GM21423 (cell line): ENCODE measurements around the gene GOLGA5.
"Not testable (repeated sequence)": the region's sequence is repeated elsewhere in the genome, so short reads cannot be mapped to it uniquely, and the experiment has no call there.

Experiments used
- ATAC-seq: cut with Tn5 transposase; IDR thresholded peaks from one replicate; pipeline ENCODE4 v1.9.1; 2021; ENCODE audit warnings: mild to moderate bottlenecking, moderate library complexity; ENCODE audit not compliant: unreplicated experiment

The GOLGA5 gene, protein sequence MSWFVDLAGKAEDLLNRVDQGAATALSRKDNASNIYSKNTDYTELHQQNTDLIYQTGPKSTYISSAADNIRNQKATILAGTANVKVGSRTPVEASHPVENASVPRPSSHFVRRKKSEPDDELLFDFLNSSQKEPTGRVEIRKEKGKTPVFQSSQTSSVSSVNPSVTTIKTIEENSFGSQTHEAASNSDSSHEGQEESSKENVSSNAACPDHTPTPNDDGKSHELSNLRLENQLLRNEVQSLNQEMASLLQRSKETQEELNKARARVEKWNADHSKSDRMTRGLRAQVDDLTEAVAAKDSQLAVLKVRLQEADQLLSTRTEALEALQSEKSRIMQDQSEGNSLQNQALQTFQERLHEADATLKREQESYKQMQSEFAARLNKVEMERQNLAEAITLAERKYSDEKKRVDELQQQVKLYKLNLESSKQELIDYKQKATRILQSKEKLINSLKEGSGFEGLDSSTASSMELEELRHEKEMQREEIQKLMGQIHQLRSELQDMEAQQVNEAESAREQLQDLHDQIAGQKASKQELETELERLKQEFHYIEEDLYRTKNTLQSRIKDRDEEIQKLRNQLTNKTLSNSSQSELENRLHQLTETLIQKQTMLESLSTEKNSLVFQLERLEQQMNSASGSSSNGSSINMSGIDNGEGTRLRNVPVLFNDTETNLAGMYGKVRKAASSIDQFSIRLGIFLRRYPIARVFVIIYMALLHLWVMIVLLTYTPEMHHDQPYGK

DNA sequence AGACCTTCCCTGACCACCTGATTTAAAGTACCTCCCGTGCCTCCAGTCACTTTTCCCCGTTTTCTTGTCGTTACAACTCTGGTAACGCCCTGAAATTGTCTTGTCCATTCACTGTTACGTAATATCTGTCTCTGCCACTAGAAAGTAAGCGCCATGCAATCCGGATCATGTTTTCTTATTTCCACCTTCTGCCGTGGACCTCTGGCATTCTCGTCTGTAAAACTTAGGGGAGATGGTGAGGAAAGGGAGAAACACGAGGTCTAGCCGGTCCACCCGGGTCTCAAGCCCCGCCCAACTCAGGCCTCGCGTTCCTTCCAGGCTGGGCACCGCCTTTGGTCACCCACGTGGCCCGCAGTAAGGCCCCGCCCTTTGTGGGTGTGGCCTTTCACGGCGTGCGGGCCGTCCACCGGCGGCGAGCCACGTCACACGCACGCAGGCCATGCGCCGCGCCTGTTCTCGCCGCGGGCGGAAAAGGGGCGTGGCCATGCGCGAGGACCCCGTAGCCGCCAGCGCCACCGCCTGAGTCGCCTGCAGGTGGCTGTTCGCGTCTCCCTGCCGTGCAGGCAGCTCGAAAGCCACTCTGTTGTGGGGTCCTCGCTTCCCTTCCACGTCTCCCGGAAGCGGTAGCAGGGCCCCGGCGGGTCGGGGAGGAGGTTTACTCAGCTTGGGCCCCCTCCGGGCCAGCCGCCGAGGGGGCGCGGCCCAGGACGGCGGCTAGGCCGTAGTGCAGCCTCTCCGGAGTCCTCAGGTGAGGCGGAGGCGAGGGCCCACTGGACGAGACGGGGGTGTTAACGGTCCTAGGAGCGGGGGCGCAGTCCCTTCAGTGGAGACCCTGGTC lies at the start of gene GOLGA5:
Gene GOLGA5 (plus strand): TSS at position 597 of the 838 bp plus-strand sequence. CDS start 3,133 bp downstream, outside the sequence.
- ATAC-seq: peak; percentile 97

DNA sequence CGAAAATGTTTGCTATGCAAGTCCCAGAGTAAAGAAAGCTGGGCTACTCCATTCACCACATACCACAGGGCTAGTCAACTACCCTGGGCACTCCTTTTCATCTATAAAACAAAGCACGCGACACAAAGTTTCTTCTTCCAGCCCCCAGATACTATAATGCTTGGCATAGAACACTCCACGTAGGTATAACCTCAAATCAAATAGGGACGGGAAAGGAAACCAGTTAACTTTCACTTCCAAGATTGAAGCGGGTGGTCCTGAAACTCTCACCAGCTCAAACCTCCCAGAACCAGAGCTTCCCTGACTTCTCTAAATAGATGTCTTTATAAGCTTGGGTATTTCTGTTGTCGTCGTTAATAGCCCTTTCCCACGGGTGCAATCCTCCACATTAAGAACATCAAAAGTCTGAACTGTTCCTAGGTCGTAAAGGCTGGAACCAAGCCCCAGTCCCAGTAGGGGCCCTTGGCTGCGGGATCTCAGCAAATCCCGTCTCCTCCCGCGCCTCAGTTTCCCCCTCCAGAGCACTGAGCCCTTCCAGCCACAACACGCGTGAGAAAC lies 46.3 kb upstream of the GOLGA5 start:
- no peak for ATAC-seq

DNA sequence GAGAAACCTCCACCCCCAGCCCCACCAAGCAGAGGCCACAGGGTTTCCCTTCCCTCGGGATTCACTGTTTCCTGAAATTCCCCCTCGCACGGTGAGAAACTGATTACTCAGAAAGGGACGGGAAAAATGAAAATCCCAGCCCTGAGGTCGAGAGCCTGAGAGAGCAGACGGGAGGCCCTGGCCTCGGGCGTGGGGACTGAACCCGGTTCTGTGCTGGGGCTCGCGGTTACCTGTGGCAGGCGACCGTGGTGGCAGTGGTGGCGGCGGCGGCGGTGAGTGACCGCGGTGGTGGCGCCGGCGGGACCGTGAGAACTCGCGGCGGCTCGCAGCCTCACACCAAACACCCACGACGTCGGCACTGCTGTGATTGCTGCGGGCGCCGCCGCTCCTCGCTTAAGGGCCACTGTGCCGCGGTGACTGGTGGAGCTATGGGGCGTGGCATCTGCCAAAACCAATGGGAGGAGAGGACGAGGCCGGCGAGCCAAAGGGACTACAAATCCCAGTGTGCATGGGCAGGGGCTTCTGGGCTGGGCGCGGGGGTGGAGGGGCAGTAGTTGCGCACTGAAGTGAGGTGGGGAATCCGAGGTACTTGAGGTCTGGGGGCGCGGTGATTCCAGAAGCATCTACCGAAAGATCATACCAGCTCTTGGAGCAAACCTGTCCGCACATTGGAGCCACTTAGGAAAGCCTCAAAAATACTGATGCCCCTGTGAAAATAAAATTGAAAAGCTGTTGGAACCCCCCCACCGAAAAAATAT lies 45.7 kb upstream of the GOLGA5 start, which contains the start of gene LGMN:
Gene LGMN (minus strand): TSS at position 369 of the 758 bp plus-strand sequence. CDS start 15,841 bp downstream, outside the sequence.
- ATAC-seq: peak; percentile 73

DNA sequence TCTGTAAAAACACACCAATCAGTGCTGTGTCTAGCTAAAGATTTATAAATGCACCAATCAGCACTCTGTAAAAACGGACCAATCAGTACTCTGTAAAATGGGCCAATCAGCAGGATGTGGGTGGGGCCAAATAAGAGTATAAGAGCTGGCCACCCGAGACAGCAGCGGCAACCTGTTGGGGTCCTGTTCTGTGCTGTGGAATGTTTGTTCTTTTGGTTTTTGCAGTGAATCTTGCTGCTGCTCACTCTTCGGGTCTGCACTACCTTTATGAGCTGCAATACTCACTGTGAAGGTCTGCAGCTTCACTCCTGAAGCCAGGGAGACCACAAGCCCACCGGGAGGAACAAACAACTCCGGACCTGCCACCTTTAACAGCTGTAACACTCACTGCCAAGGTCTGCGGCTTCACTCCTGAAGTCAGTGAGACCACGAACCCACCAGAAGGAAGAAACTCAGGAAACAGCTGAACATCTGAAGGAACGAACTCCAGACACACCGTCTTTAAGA lies 43.8 kb upstream of the GOLGA5 start:
- not testable (repeated sequence) for ATAC-seq

DNA sequence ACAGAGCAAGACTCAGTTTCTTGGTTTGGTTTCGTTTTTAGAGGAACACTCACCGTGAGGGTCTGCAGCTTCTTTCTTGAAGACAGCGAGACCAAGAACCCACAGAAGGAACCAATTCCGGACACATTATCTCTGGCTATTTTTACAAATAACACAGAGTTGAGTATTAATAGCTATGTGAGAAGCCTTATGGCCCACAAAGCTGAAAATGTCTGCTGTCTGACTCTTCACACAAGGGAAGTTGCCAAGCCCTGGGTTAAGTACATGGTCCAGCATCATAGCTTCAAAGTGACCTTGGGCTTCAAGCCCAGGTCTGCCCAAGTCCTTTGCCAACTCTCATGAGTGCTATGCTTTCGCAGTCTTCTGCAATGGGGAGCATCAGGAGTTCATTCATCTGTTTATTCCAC lies 43.1 kb upstream of the GOLGA5 start:
- ATAC-seq: peak; percentile 32

DNA sequence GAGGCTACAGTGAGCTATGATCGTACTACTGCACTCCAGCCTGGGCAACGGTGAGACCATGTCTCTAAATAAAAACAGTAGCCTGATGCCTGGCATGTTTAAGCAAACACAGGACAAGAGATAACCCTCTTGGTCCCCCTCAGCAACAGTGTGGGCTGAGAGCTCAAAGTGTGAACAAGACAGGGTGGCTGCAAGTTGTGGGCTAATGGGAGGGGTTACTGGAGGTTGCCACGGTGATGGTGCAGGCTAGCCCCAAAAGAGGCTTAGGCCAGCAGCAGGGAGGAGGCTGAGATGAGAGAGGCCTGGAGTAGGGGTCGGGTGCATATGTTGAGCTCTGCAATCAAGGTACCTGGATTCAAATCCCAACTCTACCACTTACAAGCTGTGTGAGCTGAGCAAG lies 42.3 kb upstream of the GOLGA5 start:
- no peak for ATAC-seq

DNA sequence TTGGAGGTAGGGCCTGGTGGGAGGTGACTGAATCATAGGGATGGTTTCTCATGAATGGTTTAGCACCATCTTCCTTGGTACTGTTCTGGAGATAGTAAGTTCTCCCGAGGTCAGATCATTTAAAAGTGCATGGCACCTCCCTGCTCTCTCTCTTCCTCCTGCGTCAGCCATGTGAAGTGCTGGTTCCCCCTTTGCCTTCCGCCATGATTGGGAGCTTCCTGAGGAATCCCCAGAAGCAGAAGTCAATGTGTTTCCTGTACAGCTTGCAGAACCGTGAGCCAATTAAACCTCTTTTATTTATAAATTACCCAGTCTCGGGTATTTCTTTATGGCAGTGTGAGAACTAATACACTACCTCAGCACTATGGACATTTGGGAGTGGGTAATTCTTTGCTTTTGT lies 40.9 kb upstream of the GOLGA5 start:
- ATAC-seq: no peak

DNA sequence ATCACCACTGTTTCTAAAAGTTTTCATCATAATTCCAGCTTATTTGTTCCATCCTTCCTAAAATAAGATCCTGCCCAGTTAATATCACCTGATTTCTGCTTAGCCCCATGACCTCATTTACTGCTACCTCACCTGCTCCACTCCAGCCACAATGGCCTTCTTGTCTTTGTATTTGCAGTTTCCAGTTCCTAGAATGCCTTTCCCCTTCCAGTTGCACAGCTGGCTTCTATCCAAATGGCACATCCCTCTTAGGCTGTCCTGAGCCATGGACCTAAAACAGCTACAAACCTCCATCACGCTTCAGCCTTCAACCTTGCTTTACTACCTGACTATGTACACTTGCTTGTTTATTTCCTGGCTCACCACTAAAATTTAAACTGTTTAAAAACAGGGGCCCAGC lies 39.1 kb upstream of the GOLGA5 start:
- ATAC-seq: no peak

DNA sequence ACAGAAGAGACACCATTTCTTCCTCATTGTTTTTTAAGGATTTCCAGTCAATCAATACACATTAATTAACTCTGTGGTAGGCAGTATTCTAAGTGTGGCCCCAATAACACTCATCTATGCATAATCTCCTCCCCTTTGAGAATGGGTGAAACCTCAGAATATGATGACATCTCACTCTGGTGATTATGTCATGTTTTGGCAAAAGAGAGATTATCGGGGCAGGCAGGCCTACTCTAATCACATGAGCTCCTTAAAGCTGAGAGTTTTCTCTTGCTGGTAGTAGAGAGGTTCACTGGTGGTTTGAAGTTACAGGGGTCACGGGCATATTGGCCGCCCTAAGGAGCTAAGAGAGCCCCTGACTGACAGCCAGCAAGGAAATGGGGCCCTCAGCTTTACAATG lies 38.6 kb upstream of the GOLGA5 start:
- no peak for ATAC-seq

DNA sequence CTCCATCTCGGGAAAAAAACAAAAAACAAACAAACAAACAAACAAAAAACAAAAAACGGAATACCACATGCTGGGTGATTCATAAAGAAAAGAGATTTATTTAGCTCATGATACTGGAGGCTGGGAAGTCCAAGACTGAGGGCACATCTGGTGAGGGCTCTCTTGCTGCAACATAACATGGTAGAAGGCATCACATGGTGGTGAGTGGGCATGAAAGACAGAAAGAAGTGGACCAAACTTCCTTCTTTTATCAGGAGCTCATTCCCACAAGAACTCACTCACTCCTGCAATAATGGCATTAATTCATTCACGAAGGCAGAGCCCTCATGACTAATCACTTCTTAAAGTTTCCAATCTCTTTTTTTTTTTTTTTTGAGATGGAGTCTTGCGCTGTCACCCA lies 37.7 kb upstream of the GOLGA5 start:
- ATAC-seq: no peak

DNA sequence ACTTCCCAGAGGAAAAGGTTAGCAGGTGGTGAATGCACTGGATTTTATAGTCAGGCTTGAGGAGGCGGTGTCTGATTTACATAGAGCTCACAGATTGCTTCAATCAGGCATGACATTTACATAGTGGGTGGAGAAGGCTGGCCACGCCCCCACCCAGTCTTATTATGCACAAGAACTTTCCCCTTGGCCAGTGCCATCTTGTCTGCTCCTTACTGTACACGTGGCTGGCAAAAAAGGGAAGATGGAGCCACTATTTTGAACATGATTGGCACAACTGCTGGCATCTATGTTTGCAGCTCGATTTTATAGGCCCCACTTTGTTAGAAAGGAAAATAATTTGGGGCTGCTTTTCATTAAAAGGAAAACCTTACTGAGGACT lies 34.8 kb upstream of the GOLGA5 start:
- no peak for ATAC-seq

DNA sequence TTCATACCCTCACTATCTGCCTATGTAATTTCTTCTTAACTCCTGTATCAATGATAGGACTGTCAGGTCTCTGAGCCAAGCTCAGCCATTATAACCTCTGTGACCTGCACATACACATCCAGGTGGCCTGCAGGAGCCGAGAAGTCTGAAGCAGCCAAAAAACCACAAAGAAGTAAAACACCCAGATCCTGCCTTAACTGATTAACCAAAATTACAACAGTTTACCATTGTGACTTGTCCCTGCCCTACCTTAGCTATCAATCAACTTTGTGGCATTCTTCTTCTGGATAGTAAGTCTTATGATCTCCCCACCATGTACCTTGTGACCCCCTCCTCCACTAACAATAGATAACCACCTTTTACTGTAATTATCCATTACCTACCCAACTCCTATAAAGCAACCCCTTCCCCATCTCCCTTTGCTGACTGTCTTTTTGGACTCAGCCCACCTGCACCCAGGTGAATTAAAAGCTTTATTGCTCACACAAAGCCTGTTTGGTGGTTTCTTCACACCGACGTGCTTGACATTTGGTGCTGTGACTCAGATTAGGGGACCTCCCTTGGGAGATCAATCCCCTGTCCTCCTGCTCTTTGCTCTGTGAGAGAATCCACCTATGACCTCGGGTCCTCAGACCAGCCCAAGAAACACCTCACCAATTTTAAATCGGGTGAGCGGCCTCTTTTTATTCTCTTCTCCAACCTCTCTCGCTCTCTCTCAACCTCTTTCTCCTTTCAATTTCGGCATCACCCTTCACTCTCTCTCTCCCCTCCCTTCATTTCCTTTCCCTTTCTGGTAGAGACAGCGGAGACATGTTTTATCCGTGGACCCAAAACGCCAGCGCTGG lies 34.2 kb upstream of the GOLGA5 start:
- ATAC-seq: no peak

DNA sequence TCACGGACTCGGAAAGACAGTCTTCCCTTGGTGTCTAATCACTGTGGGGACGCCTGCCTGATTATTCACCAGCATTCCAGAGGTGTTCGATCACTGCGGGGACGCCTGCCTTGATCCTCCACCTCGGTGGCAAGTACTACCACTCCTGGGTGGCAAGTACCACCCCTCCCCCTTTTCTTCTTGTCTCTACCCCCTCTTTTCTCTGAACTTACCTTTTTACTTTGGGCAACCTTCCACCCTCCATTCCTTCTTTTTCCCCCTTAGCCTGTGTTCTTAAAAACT lies 33.6 kb upstream of the GOLGA5 start:
- ATAC-seq: no peak

DNA sequence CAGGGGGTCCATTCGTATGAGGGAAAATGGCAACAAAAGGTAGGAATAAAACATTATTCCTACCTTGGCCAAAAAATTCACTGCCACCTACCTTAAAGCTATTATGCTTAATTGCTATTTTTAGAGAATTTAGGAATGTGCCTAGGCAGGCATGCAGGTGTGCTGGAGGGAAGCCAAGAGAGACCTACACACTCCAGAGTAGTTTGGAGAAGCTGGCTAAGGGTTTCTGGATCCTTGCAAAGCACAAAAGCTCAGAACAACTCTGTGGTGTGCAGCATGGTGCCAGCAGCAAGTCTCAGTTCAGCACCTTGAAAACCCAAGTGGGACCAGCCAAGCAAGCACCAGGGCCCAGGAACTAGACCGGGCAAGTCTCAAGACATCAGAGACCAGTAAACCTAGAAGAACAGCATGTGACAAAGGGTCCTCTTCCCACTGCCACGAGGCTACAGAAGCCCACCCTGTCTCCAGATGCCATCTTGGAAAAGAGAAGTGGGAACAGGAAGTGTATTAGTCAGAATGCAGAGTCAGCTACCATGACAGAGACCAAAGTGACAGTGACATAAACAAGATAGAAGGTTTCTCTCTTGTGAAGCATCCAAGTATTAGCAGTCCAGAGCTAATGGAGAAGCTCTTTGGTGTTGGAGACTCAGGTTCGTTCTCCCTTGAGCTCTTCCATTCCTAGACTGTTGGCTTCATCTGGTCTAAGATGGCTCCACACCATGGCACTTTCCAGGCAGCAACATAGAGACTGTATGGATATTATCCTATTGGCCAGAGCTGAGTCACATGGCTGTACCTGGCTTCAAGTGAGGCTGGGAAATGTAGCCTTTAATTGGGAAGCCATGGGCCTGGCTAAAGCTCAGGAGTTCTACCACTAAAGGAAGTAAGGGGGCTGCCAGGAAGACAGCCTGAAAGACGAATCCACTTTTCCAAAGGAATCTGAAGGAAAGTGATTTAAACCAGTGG lies 30.2 kb upstream of the GOLGA5 start:
- ATAC-seq: not testable (repeated sequence)

DNA sequence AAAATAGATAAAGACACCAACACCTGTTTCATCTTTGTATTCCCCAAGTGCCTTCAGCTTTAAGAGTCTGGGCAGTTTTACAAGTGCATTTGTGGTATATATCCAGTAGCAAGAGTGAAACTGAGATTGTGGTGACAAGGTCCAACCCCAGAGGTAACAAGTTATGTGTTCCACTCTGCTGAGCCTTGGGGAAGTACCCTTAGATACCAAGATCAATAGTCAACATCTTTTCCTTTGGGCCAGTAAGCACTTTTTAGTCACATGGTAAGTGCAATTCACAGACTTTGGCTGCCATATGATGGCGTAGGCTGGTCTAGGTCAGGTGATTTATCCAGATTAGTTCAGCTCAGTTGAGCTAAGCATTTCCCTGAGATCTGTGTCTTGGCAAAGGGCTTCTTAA lies 25.9 kb upstream of the GOLGA5 start:
- peak; percentile 95 for ATAC-seq

DNA sequence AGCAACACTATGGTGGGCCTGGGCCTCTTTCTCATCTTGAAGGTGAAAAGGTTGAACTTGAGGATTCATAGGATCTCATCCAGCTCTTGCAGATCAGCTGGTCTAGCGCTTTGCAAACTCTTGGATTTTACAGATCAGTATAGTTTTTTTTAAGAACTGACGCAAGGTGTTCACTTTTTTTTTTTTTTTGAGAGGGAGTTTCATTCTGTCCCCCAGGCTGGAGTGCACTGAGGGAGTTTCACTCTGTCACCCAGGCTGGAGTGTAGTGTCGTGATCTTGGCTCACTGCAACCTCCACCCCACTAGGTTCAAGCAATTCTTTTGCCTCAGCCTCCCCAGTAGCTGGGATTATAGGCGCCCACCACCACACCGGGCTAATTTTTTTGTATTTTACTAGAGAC lies 25.3 kb upstream of the GOLGA5 start:
- ATAC-seq: no peak

DNA sequence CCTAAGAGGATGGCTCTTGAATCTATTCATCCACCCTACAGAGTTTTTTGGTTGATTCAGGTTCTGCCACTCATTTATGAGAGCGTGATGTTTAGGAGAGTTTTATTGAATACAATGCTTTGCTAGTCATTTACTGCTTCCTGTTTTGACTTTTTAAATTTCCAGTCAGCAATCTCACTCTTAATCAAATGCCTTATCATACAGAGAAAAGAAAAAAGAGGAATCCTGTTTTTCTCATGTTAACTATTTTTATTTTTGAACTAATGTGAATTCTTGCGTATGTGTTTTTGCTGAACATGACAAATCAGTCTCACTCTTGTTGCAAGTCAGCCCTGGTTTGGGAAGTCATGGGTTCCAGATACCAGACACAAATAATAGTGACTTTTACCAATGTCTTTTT lies 23.6 kb upstream of the GOLGA5 start:
- ATAC-seq: no peak

DNA sequence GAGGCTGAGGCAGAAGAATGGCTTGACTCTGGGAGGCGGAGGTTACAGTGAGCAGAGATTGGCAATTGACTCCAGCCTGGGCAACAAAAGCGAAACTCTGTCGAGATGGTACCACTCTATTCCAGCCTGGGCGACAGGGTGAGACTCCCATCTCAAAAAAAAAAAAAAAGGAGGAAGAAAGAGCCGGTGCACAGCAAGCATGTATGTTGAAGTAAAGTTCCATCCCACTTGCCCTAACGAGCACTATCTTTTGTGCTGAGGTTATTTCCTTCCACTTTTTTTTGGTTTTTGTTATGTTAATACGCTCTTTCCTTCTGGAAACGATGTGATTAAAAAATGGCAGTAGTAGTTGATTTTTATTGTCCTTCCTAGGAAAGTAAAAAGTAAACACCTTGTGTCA lies 19.5 kb upstream of the GOLGA5 start:
- ATAC-seq: no peak
